GM12874 (cell line): Measurements from ENCODE around the gene CACNA1I.

Experiments used
- CTCF ChIP-seq: IDR thresholded peaks from 2 replicates; pipeline ENCODE4 v1.5.1; 2011; ENCODE audit warnings: low read depth, mild to moderate bottlenecking, control low read depth, low read length, moderate library complexity; ENCODE audit not compliant: insufficient read depth

CACNA1I gene

GRCh38 chr22:39570665-39571064 lies at the start of gene CACNA1I:
Gene CACNA1I (plus strand): TSS chr22:39570753. CDS start chr22:39570753, 0 bp downstream.
- no peak for TF ChIP-seq CTCF

DNA sequence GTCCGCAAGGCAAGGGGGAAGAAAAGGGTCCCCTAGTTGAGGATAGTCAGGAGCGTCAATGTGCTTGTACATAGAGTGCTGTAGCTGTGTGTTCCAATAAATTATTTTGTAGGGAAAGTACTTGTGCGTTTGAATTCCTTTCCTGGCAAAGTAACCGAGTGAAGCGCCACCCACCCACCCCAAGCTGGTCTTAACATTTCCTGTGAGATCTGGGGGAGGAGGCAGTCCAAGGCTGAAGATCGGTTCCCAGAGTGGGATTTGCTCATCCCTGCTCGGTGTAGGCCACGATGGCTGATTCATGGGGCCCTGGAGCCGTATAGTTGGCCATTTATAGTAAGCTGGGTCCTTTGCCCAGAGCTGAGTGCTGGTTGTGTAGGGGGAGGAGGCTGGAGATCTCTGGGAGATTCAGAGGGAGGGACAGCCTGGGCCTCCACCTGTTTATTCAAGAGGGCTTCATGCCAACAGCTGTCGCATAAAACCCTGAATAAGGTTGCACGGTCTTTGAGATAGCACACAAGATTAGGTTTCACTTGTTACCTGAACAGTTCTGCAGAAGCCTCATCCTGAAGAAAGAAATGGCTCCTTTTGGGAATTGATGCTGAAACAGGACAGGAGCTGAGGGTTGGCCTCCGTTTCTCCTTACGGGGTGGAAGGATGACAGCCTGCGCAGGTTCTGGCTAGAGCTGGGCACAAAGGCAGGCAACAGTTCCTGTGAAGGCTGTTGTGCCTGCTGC lies 47.8 kb upstream of the CACNA1I start:
- TF ChIP-seq CTCF, result no peak

DNA sequence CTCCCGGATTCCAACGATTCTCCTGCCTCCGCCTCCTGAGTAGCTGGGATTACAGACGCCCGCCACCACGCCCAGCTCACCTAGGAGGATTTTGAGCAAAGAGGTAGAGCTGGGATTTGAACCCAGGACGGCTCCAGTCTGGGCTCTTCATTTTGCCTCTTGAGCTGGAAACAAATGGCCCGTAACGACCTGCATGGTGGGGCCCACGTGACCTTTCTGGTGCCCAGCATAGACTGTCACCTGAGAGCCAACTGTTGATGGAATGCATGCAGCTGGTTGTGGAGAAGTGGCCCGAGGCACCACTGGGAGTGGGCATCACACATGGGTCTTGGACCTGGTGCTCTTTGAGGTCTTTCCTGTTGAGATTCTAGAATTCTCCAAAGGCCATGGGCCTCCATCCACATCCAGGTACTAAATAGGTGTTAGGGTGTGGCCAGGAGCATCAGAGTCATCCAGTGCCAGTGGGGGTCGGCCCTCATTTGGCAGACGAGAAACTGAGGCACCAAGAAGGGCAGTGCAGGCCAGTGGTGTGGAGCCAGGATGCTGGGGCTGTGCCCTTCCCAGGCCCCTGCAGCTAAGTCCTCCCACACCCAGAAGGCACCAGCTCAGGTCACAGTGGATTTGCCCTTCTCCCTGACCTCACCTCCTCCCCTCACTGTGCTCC lies 46.3 kb upstream of the CACNA1I start:
- no peak for TF ChIP-seq CTCF

GRCh38 chr22:39524753-39525657 lies 45.5 kb upstream of the CACNA1I start:
- TF ChIP-seq CTCF, result no peak

- no peak for TF ChIP-seq CTCF
These were observed 44.9 kb upstream of the CACNA1I start for GRCh38 chr22:39525658-39525975.

DNA sequence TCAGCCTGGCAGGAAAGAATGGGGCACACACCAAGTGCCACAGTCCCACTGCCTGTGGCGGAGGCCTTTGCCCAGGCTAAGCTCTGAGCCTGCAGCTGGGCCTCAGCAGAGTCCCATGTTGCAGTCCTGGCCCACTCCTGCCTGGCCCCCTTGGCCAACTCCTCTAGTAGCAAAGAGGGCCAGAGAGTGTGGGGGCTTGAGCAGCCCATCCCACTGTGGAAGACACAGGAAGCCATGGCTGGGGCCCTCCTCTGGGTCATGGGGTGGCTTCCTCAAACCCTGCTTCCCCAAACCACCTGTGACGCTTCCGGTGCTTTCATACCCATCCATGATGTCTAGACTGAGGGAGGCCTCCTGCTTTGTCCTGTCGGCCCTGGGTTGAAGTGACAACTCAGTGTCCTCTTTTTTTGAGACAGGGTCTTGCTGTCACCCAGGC lies 43.8 kb upstream of the CACNA1I start:
- TF ChIP-seq CTCF, result no peak

DNA sequence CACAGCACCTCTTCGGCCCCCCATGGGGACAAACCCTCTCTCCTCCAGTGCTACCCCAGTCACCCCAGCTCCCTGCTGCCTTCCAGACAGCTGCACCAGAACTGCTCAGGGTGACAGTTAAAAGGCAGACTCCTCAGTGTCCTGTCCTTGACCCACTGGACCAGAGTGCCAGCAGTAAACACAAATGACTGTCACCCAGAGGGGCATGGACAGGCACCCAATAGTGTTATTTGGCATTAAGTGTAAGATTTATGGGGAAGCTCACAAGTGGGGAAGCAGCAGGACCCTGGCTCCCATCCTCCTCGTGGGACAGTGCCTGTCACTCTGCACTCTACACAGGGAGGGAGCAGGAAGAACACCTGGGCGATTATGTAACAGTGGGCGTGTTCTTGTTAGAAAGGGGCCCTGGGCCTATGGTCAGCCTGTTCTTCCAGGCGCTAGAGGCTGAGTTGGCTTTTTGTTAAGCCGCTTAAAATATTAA lies 43.0 kb upstream of the CACNA1I start:
- no peak for TF ChIP-seq CTCF
